DOHH2 (cell line): ENCODE measurements around the gene MRM2.

Source experiments
- H3F3A ChIP-seq: fragments of 200-600 bp; sonication (generic), shearing (Covaris generic); 2 replicates; pipeline ENCODE4 v1.6.0; 2016; ENCODE audit warnings: antibody characterized with exemption, mild to moderate bottlenecking; ENCODE audit not compliant: control insufficient read depth, insufficient read depth
- H3K27ac ChIP-seq: fragments of 200-600 bp; sonication (generic); 2 replicates; pipeline ENCODE4 v1.5.1; 2014; ENCODE audit warnings: low read depth, mild to moderate bottlenecking, low read length, moderate library complexity
- H3K27me3 ChIP-seq: fragments of 200-600 bp; sonication (generic); 2 replicates; pipeline ENCODE4 v1.6.1; 2014; ENCODE audit warnings: mild to moderate bottlenecking, low read length, mixed read lengths; ENCODE audit not compliant: control insufficient read depth
- H3K36me3 ChIP-seq: fragments of 200-600 bp; sonication (generic); 2 replicates; pipeline ENCODE4 v1.6.1; 2014; ENCODE audit warnings: mild to moderate bottlenecking, low read length, moderate library complexity, mixed read lengths; ENCODE audit not compliant: control insufficient read depth
- H3K4me1 ChIP-seq: fragments of 200-600 bp; sonication (generic); 2 replicates; pipeline ENCODE4 v1.6.1; 2014; ENCODE audit warnings: mild to moderate bottlenecking, low read length, mixed read lengths; ENCODE audit not compliant: control insufficient read depth
- H3K4me2 ChIP-seq: fragments of 200-600 bp; sonication (generic); 2 replicates; pipeline ENCODE4 v1.6.0; 2014; ENCODE audit warnings: mild to moderate bottlenecking, low read length, moderate library complexity
- H3K4me3 ChIP-seq: fragments of 200-600 bp; sonication (generic); 2 replicates; pipeline ENCODE4 v1.5.1; 2014; ENCODE audit warnings: mild to moderate bottlenecking, low read length, mixed read lengths
- H3K79me2 ChIP-seq: fragments of 200-600 bp; sonication (generic); 2 replicates; pipeline ENCODE4 v1.6.1; 2014; ENCODE audit warnings: mild to moderate bottlenecking, low read length, mixed read lengths; ENCODE audit not compliant: control insufficient read depth
- H3K9me2 ChIP-seq: fragments of 200-600 bp; sonication (generic); replicated peaks from 2 replicates; pipeline ENCODE4 v1.6.1; 2014; ENCODE audit warnings: mild to moderate bottlenecking, low read length, mixed read lengths; ENCODE audit not compliant: control insufficient read depth
- H3K9me3 ChIP-seq: fragments of 200-600 bp; sonication (generic); 2 replicates; pipeline ENCODE4 v1.6.1; 2014; ENCODE audit warnings: antibody characterized with exemption, low read length, mixed read lengths; ENCODE audit not compliant: control insufficient read depth, insufficient read depth
- H4K20me1 ChIP-seq: fragments of 200-600 bp; sonication (generic); 2 replicates; pipeline ENCODE4 v1.6.0; 2014; ENCODE audit warnings: low read depth, mild to moderate bottlenecking, antibody characterized with exemption, low read length, moderate library complexity; ENCODE audit not compliant: control insufficient read depth, insufficient read depth
- CTCF ChIP-seq: fragments of 200-600 bp; sonication (generic); IDR thresholded peaks from one replicate; pipeline ENCODE4 v1.5.1; 2014; ENCODE audit warnings: antibody characterized with exemption, mild to moderate bottlenecking, low read depth, low read length; ENCODE audit not compliant: poor library complexity, severe bottlenecking
- EZH2phosphoT487 ChIP-seq: fragments of 200-600 bp; sonication (generic); IDR thresholded peaks from 2 replicates; pipeline ENCODE4 v1.6.1; 2017; ENCODE audit warnings: borderline replicate concordance, mild to moderate bottlenecking, antibody characterized with exemption, low read length, moderate library complexity, mixed read lengths

Gene MRM2

GRCh38 chr7:2197436-2198155 lies 44.4 kb downstream of the MRM2 start:
- H3F3A ChIP-seq = no peaks in the 10 kb centered on the region
- no peaks in the 10 kb centered on the region for H3K9me2 ChIP-seq
- H3K9me3 ChIP-seq = peaks cover 45% of the 10 kb centered on the region
- H3K4me1 ChIP-seq = no peaks in the 10 kb centered on the region
- H3K27ac ChIP-seq = no peak overlapping the region
- H3K4me3 ChIP-seq = no peak overlapping the region
- H3K27me3 ChIP-seq = no peaks in the 10 kb centered on the region
- no peak for TF ChIP-seq EZH2phosphoT487
- TF ChIP-seq CTCF = no peak
- peaks cover 88% of the 10 kb centered on the region for H3K36me3 ChIP-seq
- peaks cover under 1% of the 10 kb centered on the region; the same call in 1 of the 2 replicates for H4K20me1 ChIP-seq
- peaks cover 48% of the 10 kb centered on the region for H3K79me2 ChIP-seq
- no peak overlapping the region for H3K4me2 ChIP-seq

GRCh38 chr7:2196381-2197378 lies 45.3 kb downstream of the MRM2 start:
- no peaks in the 10 kb centered on the region for H3K4me1 ChIP-seq
- H3K4me3 ChIP-seq = no peak overlapping the region
- no peaks in the 10 kb centered on the region for H3K27me3 ChIP-seq
- no peaks in the 10 kb centered on the region for H3F3A ChIP-seq
- peaks cover 45% of the 10 kb centered on the region for H3K9me3 ChIP-seq
- no peaks in the 10 kb centered on the region for H3K9me2 ChIP-seq
- H4K20me1 ChIP-seq = no peaks in the 10 kb centered on the region
- TF ChIP-seq CTCF (no peak), EZH2phosphoT487 (no peak)
- peaks cover 41% of the 10 kb centered on the region for H3K79me2 ChIP-seq
- no peak overlapping the region for H3K4me2 ChIP-seq
- no peak overlapping the region for H3K27ac ChIP-seq
- peaks cover 79% of the 10 kb centered on the region for H3K36me3 ChIP-seq

GRCh38 chr7:2195400-2196246 lies 46.4 kb downstream of the MRM2 start:
- no peaks in the 10 kb centered on the region for H3F3A ChIP-seq
- no peak overlapping the region for H3K4me2 ChIP-seq
- H4K20me1 ChIP-seq = no peaks in the 10 kb centered on the region
- peaks cover 74% of the 10 kb centered on the region for H3K36me3 ChIP-seq
- no peak overlapping the region for H3K27ac ChIP-seq
- H3K9me3 ChIP-seq = peaks cover 45% of the 10 kb centered on the region
- H3K9me2 ChIP-seq = no peaks in the 10 kb centered on the region
- no peaks in the 10 kb centered on the region for H3K4me1 ChIP-seq
- peaks cover 39% of the 10 kb centered on the region for H3K79me2 ChIP-seq
- no peaks in the 10 kb centered on the region for H3K27me3 ChIP-seq
- TF ChIP-seq EZH2phosphoT487 = no peak
- no peak for TF ChIP-seq CTCF
- no peak overlapping the region for H3K4me3 ChIP-seq
